Articular chondrocyte of knee joint (primary cell): ENCODE measurements around the gene PLP2. TPM values are rescaled to one million over a fixed set of nuclear protein-coding genes. Genes with fewer than 3 reads are reported as not detected.

ENCODE experiments used
- small RNA-seq: library from RNA; depleted of rRNA; stranded (forward); fragments of <200 nt; gene quantifications from one replicate; pipeline ENCODE3, GENCODE V24; 2012
- total RNA-seq: library from RNA; depleted of rRNA; stranded (reverse); fragments of >200 nt; gene quantifications from 2 replicates; pipeline ENCODE4 v1.2.3, GENCODE V29; 2012

Gene PLP2
- total RNA-seq, result 53.6 and 66.4 TPM in 2 replicates

GRCh38 chrX:49171752-49172279, at the start of gene PLP2:
Gene PLP2, plus strand, starts transcription at chrX:49171898. Its CDS starts 103 bp downstream, at chrX:49172001.

GRCh38 chrX:49162620-49163019, 9.1 kb upstream of the PLP2 start, which contains the start of gene MAGIX:
Gene MAGIX, plus strand, starts transcription at chrX:49162758. Its CDS starts 132 bp downstream, at chrX:49162890.

GRCh38 chrX:49186125-49187027, 14.7 kb downstream of the PLP2 start, which contains the start of gene PRICKLE3:
Gene PRICKLE3, minus strand, starts transcription at chrX:49186373. Its CDS starts 76 bp downstream, at chrX:49186297.

GRCh38 chrX:49199906-49200771, 28.4 kb downstream of the PLP2 start, which contains the start of gene SYP:
Gene SYP, minus strand, starts transcription at chrX:49200193. Its CDS starts 7 bp downstream, at chrX:49200186.

Small RNAs within 50 kb of the gene (small RNA-seq; reads per million reads assigned to genes)
- not detected for gene RN7SL262P

Other genes starting within 250 kb of the PLP2 start
- gene OTUD5, start 214.3 kb upstream of the PLP2 start, total RNA-seq, result 27.3 and 27.7 TPM in 2 replicates
- gene KCND1, start 200.1 kb upstream of the PLP2 start, total RNA-seq, result 0.39 and 0.43 TPM in 2 replicates
- 10.8 and 11.7 TPM in 2 replicates for gene GRIPAP1, start 169.6 kb upstream of the PLP2 start, total RNA-seq
- gene TFE3, start 128.5 kb upstream of the PLP2 start, total RNA-seq, result 35.4 and 37.4 TPM in 2 replicates
- 0.91 and 1.5 TPM in 2 replicates for gene CCDC120, start 112.9 kb upstream of the PLP2 start, total RNA-seq
- 11.7 and 14.0 TPM in 2 replicates for gene PRAF2, start 97.9 kb upstream of the PLP2 start, total RNA-seq
- gene WDR45, start 92.0 kb upstream of the PLP2 start, total RNA-seq, result 49.0 and 55.9 TPM in 2 replicates
- 14.3 and 15.7 TPM in 2 replicates for gene GPKOW, start 48.2 kb upstream of the PLP2 start, total RNA-seq
- gene MAGIX, start 9.1 kb upstream of the PLP2 start, total RNA-seq, result 2.8 and 3.1 TPM in 2 replicates
- gene PRICKLE3, start 14.5 kb downstream of the PLP2 start, total RNA-seq, result 6.1 and 7.6 TPM in 2 replicates
- 0.22 and 0.39 TPM in 2 replicates for gene SYP, start 28.3 kb downstream of the PLP2 start, total RNA-seq
- gene CACNA1F, start 61.4 kb downstream of the PLP2 start, total RNA-seq, result under 0.01 TPM in 1 of 2 replicates, not detected in the other
- 10.5 and 11.6 TPM in 2 replicates for gene CCDC22, start 63.6 kb downstream of the PLP2 start, total RNA-seq
- gene FOXP3, start 92.8 kb downstream of the PLP2 start, total RNA-seq, result 0.13 TPM in 1 of 2 replicates, not detected in the other
- 2.6 and 2.7 TPM in 2 replicates for gene PPP1R3F, start 97.9 kb downstream of the PLP2 start, total RNA-seq
- not detected in 2 replicates for gene GAGE10, start 131.7 kb downstream of the PLP2 start, total RNA-seq
- not detected in 2 replicates for gene GAGE12J, start 150.1 kb downstream of the PLP2 start, total RNA-seq
- gene GAGE13, start 159.7 kb downstream of the PLP2 start, total RNA-seq, result not detected in 2 replicates